Lung (tissue), 12 donors: ENCODE measurements around the gene TNIP2. TPM values are rescaled to one million over a fixed set of nuclear protein-coding genes. Genes with fewer than 3 reads are reported as not detected.

Experiments used
- ATAC-seq: fragments of 200-7000 bp; cut with Tn5 transposase; one replicate; pipeline ENCODE4 v1.9.1; 2020; ENCODE audit warnings: moderate number of reproducible peaks; ENCODE audit not compliant: insufficient read depth, low FRiP score
- DNase-seq, 3 donors: peaks; one replicate each; pipeline ENCODE4 v3.0.0-alpha.2; 2013 to 2017
- H3K27ac ChIP-seq, 2 donors: one replicate each; pipeline ENCODE4 v1.5.1; 2013; ENCODE audit warnings: mild to moderate bottlenecking in 2 of 2, moderate library complexity in 2 of 2, control low read depth in 1 of 2, inconsistent platforms in 1 of 2, low read depth in 1 of 2, low read length in 1 of 2
- H3K27me3 ChIP-seq, 3 donors: one replicate each; pipeline ENCODE4 v1.5.1; 2013; ENCODE audit warnings: low read length in 2 of 3; ENCODE audit not compliant: control insufficient read depth in 3 of 3, insufficient read depth in 3 of 3
- H3K36me3 ChIP-seq, 4 donors: one replicate each; pipeline ENCODE4 v1.5.1; 2013; ENCODE audit warnings: low read length in 4 of 4, mild to moderate bottlenecking in 1 of 4, moderate library complexity in 1 of 4; ENCODE audit not compliant: control insufficient read depth in 4 of 4, insufficient read depth in 4 of 4
- H3K4me1 ChIP-seq, 5 donors: one replicate each; pipeline ENCODE4 v1.5.1; 2013; ENCODE audit warnings: low read length in 5 of 5, mild to moderate bottlenecking in 2 of 5, moderate library complexity in 1 of 5; ENCODE audit not compliant: control insufficient read depth in 5 of 5, insufficient read depth in 5 of 5
- H3K4me3 ChIP-seq: one replicate; pipeline ENCODE4 v1.5.1; 2013; ENCODE audit warnings: mild to moderate bottlenecking, control low read depth, moderate library complexity
- H3K9ac ChIP-seq, 2 donors: one replicate each; pipeline ENCODE4 v1.5.1; 2013; ENCODE audit warnings: low read length in 2 of 2, control low read depth in 1 of 2; ENCODE audit not compliant: insufficient read depth in 1 of 2
- H3K9me3 ChIP-seq, 4 donors: one replicate each; pipeline ENCODE4 v1.5.1; 2013; ENCODE audit warnings: low read length in 3 of 4, mild to moderate bottlenecking in 1 of 4, moderate library complexity in 1 of 4; ENCODE audit not compliant: control insufficient read depth in 4 of 4, insufficient read depth in 3 of 4
- WGBS, 2 donors: extraction: QIAGEN DNeasy Blood & Tissue Kit; methylation state at CpG; one replicate each; pipeline ENCODE4 v1.1.7; 2013; 5-methylcytosine and 5-hydroxymethylcytosine counted together
- polyA plus RNA-seq, 2 donors: library from polyadenylated mRNA; stranded (reverse); fragments of 200-250 nt; gene quantifications; one replicate each; pipeline ENCODE4 v1.2.1, GENCODE V29; 2013
- total RNA-seq, 2 donors: library from RNA; depleted of rRNA in 1 of 2; stranded (reverse); fragments of >200 nt in 1 of 2; gene quantifications; one replicate each; pipeline ENCODE4 v1.2.1, GENCODE V29; 2014 to 2021
- TF ChIP-seq, protein P1 (sequence below): IDR thresholded peaks from 2 replicates; pipeline ENCODE4 v1.5.1; 2012; ENCODE audit warnings: mild to moderate bottlenecking; ENCODE audit errors: control extremely low read depth, extremely low read depth
- donor health status: control.
- donor health status: control.
- donor health status: Bipolar disorder and iron deficiency.
- donor health status: healthy.
- donor health status: DM: yes; HTN: yes; CAD: no.

TNIP2 gene
- total and polyA plus RNA-seq, 4 donors, result 30.6 to 82.8 (median 43.8) TPM

DNA sequence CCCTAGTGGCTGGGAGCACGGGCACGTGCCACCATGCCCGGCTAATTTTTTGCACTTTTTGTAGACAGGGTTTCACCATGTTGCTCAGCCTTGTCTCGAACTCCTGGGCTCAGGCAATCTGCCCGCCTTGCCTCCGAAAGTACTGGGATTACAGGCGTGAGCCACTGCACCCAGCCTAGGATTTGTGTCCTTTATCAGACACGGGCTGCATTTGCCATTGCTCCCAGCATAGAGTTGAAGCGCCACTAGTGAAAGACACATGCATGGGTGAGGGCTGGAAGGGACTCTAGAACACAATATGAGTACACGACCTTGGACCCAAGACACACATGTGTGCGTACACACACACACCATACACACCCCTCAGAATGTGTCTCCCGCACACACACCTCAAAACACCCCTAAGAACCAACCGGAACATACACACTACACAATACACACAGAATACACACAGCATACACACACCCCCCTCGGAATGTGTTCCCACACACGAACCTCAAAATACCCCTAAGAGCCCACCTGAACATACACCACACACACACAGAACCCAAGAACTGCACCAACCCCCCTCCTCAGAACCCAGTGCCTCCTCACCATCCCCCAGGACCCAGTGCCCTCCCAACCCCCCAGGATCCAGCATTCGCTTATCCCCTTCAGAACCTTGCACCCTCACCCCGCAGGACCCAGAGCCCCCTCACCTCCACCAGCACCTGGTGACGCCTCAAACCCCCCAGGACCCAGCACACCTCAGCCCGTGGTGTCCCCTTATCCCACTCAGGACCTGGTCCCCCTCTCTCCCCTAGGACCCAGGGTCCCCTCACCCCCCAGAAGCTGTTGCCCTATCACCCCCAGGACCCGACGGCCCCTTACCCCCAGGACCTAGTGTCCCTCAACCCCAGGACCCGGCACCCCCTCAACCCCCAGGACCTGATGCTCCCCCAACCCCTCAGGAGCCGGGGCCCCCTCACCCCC lies 1.0 kb downstream of the TNIP2 start:
- Histone ChIP-seq H3K27me3 (no peaks in the 10 kb centered on the region), H3K27ac (peak overlapping the region; percentile 88 to 94), H3K4me1 (peaks cover 0 to 11% (median 7%) of the 10 kb centered on the region in 5 donors), H3K36me3 (peaks cover 0 to 4% (median 0%) of the 10 kb centered on the region in 4 donors), H3K9ac (peak overlapping the region in 1 of 2 donors; percentile 46), H3K4me3 (peak overlapping the region; percentile 85), H3K9me3 (no peaks in the 10 kb centered on the region)
- DNase-seq (no peak), ATAC-seq (no peak)
- TF ChIP-seq, protein P1, sequence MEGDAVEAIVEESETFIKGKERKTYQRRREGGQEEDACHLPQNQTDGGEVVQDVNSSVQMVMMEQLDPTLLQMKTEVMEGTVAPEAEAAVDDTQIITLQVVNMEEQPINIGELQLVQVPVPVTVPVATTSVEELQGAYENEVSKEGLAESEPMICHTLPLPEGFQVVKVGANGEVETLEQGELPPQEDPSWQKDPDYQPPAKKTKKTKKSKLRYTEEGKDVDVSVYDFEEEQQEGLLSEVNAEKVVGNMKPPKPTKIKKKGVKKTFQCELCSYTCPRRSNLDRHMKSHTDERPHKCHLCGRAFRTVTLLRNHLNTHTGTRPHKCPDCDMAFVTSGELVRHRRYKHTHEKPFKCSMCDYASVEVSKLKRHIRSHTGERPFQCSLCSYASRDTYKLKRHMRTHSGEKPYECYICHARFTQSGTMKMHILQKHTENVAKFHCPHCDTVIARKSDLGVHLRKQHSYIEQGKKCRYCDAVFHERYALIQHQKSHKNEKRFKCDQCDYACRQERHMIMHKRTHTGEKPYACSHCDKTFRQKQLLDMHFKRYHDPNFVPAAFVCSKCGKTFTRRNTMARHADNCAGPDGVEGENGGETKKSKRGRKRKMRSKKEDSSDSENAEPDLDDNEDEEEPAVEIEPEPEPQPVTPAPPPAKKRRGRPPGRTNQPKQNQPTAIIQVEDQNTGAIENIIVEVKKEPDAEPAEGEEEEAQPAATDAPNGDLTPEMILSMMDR, result no peak
- 54 to 64% methylated on average over 23 of the region's 23 CpGs for WGBS, 2 donors

DNA sequence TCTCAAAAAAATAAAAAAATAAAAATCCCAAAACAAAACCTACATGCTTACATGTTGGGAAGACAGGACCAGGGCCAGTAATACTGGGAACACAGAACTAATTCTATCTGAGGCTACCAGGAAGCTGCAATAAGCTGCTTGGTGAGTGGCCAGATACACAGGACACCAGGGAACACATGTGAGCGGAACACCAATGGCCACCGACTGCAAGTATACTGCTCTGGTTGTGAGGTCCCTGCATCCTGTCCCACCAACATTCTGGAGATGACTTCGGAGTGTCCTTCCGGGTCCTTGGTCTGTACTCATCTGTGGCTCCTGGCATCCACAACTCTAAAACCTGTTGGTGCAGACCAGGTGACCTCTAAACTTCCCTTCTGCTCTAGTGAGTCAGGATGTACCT lies 2.7 kb downstream of the TNIP2 start:
- no peak for ATAC-seq
- Histone ChIP-seq H3K4me3 (no peak overlapping the region), H3K36me3 (peaks cover 0 to 4% (median 0%) of the 10 kb centered on the region in 4 donors), H3K4me1 (peaks cover 0 to 11% (median 7%) of the 10 kb centered on the region in 5 donors), H3K9ac (no peak overlapping the region), H3K27ac (no peak overlapping the region), H3K27me3 (no peaks in the 10 kb centered on the region), H3K9me3 (no peaks in the 10 kb centered on the region)
- no peak for DNase-seq
- TF ChIP-seq, protein P1, result no peak
- WGBS, 2 donors, result 79 to 89% methylated on average over 4 of the region's 4 CpGs

DNA sequence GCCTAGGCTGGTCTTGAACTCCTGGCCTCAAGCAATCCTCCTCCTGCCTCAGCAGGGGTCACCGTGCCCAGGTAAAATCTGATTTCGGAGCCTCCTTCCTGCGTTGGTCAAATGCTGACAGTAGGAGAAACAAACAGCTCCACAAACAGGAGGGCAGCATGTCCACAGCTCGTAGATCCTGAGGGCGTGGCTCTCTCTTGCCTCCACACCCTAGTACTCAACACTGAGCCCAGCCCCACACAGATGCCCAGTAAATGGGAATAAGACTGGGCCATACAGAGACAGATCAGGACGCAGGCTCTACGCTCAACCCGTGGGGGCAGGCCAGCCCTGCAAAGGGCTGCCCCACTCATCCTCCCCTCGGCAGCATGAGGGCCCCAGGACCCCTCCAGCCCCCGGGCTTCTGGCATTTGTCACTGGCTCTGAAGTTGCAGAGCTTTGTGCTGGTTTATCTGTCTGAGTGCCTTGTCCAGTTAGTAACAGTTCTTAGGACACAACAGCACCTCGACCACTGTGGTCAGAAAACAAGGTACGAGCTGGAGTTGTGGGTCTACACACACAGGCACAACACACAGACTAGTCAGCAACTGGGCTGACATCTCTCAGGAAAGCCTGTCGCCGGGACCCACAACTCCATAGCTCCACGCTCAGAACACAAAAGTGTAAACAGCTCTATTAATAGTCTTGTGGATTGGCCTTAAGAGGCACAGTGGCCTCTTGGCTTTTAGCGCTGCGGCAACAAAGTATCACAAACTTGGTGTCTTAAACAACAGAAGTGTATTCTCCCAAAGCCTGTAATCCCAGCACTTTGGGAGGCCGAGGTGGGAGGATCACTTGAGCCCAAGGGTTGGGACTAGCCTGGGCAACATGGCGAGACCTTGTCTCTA lies 5.2 kb downstream of the TNIP2 start:
- peaks cover 4 to 22% (median 7%) of the 10 kb centered on the region in 5 donors for H3K4me1 ChIP-seq
- H3K27me3 ChIP-seq, result no peaks in the 10 kb centered on the region
- H3K4me3 ChIP-seq, result no peak overlapping the region
- no peaks in the 10 kb centered on the region for H3K9me3 ChIP-seq
- no peak overlapping the region for H3K27ac ChIP-seq
- DNase-seq (no peak), ATAC-seq (no peak)
- H3K9ac ChIP-seq, result no peak overlapping the region
- H3K36me3 ChIP-seq, result peaks cover 3 to 21% (median 4%) of the 10 kb centered on the region in 4 donors
- TF ChIP-seq, protein P1, result no peak
- 78 to 87% methylated on average over 19 of the region's 19 CpGs for WGBS, 2 donors
